OCI-LY7 (cell line): ENCODE data around the gene MRPL46. TPM values are rescaled to one million over a fixed set of nuclear protein-coding genes. Genes with fewer than 3 reads are reported as not detected.

Source experiments
- BruUV-seq: library from RNA; stranded (reverse); fragments of 400-500 nt; replicated peaks from 2 replicates; lab custom pipeline; 2021; lab: Mats Ljungman, UMichigan
- CTCF ChIA-PET: fragments of 300-600 bp; sonication (Branson Sonifier 250); formaldehyde crosslinking; loops from one replicate; lab custom pipeline; 2022; ENCODE audit warnings: antibody characterized with exemption; ENCODE audit not compliant: unreplicated experiment; lab: Charles Lee
- POLR2A ChIA-PET: fragments of 300-600 bp; sonication (Branson Sonifier 250); formaldehyde crosslinking; loops from one replicate; lab custom pipeline; 2022; ENCODE audit warnings: antibody characterized with exemption; lab: Charles Lee
- DNase-seq: peaks from one replicate; pipeline ENCODE4 v3.0.0-alpha.2; 2015; ENCODE audit warnings: low spot score
- H2AFZ ChIP-seq: fragments of 200-600 bp; sonication (generic), shearing (Covaris generic); 2 replicates; pipeline ENCODE4 v1.6.1; 2014; ENCODE audit warnings: mild to moderate bottlenecking, antibody characterized with exemption, low read length, moderate library complexity
- H3K27ac ChIP-seq: fragments of 200-600 bp; sonication (generic); 2 replicates; pipeline ENCODE4 v1.5.1; 2014; ENCODE audit warnings: mixed run types, low read depth, mild to moderate bottlenecking, moderate library complexity, low read length, inconsistent platforms; ENCODE audit not compliant: poor library complexity, severe bottlenecking
- H3K36me3 ChIP-seq: fragments of 200-600 bp; sonication (generic); 2 replicates; pipeline ENCODE4 v1.6.1; 2014; ENCODE audit warnings: mild to moderate bottlenecking, antibody characterized with exemption, low read length, moderate library complexity, mixed read lengths; ENCODE audit not compliant: insufficient read depth
- H3K4me1 ChIP-seq: fragments of 200-600 bp; sonication (generic); 2 replicates; pipeline ENCODE4 v1.5.1; 2014; ENCODE audit warnings: mild to moderate bottlenecking, low read length; ENCODE audit not compliant: insufficient read depth, poor library complexity, severe bottlenecking
- H3K4me2 ChIP-seq: fragments of 200-600 bp; sonication (generic); 2 replicates; pipeline ENCODE4 v1.6.1; 2014; ENCODE audit warnings: mild to moderate bottlenecking, low read length
- H3K4me3 ChIP-seq: fragments of 200-600 bp; sonication (generic); 2 replicates; pipeline ENCODE4 v1.5.1; 2014; ENCODE audit warnings: mild to moderate bottlenecking, low read depth, low read length; ENCODE audit not compliant: poor library complexity, severe bottlenecking
- H3K79me2 ChIP-seq: fragments of 200-600 bp; sonication (generic); 2 replicates; pipeline ENCODE4 v1.6.1; 2016; ENCODE audit warnings: low read depth, mild to moderate bottlenecking, low read length, moderate library complexity, mixed read lengths; ENCODE audit not compliant: insufficient read depth
- H3K9me2 ChIP-seq: fragments of 200-600 bp; sonication (generic); 2 replicates; pipeline ENCODE4 v1.6.1; 2016; ENCODE audit warnings: mild to moderate bottlenecking, low read length, mixed read lengths; ENCODE audit not compliant: insufficient read depth
- H3K9me3 ChIP-seq: fragments of 200-600 bp; sonication (generic); 2 replicates; pipeline ENCODE4 v1.6.1; 2014; ENCODE audit warnings: mild to moderate bottlenecking, mixed run types, low read length, mixed read lengths
- H4K20me1 ChIP-seq: fragments of 200-600 bp; sonication (generic); 2 replicates; pipeline ENCODE4 v1.6.1; 2014; ENCODE audit warnings: mild to moderate bottlenecking, antibody characterized with exemption, low read length, moderate library complexity, mixed read lengths; ENCODE audit not compliant: insufficient read depth
- EZH2phosphoT487 ChIP-seq: fragments of 200-600 bp; sonication (generic); IDR thresholded peaks from 2 replicates; pipeline ENCODE4 v1.6.1; 2018; ENCODE audit warnings: low read depth, borderline replicate concordance, mild to moderate bottlenecking, mixed run types, antibody characterized with exemption, low read length, moderate library complexity, mixed read lengths
- intact Hi-C: fragments of 100-400 bp; cut with micrococcal nuclease; formaldehyde crosslinking; loops from one replicate; pipeline ENCODE4 v1.10.0; 2022; ENCODE audit not compliant: unreplicated experiment
- total RNA-seq, 2 experiments: library from RNA; depleted of rRNA in 1 of 2; stranded (reverse); fragments of >200 nt in 1 of 2; shearing (Covaris generic) in 1 of 2; gene quantifications; 2 replicates each; pipeline ENCODE4 v1.2.3, GENCODE V29; 2014 to 2022
- TF ChIP-seq, protein P1 (sequence below): fragments of 200-600 bp; sonication (generic); conservative IDR thresholded peaks from 2 replicates; pipeline ENCODE4 v1.5.1; 2014; ENCODE audit warnings: mild to moderate bottlenecking, antibody characterized with exemption, low read length, moderate library complexity, mixed read lengths

MRPL46 gene
- total RNA-seq, 2 experiments from 2014 or later = 30.4 to 37.2 TPM

GRCh38 chr15:88505721-88506120 is 38.5 kb upstream of the MRPL46 start:
- no peaks in the 10 kb centered on the region for H3K4me1 ChIP-seq
- ChIA-PET POLR2A (interaction anchor here (0.8 kb wide), 1 partner anchor 12 kb away, joined by 3 read pairs; no protein-coding TSS in a partner anchor), CTCF (no interaction called here)
- no TSS peak for BruUV-seq
- DNase-seq = no peak
- no peaks in the 10 kb centered on the region for H3K9me2 ChIP-seq
- H3K36me3 ChIP-seq = no peaks in the 10 kb centered on the region; the same call in 1 of the 2 replicates
- no peaks in the 10 kb centered on the region for H3K79me2 ChIP-seq
- TF ChIP-seq EZH2phosphoT487 = no peak
- H3K4me2 ChIP-seq = no peak overlapping the region
- intact Hi-C loops = no loop called here
- H3K4me3 ChIP-seq = no peak overlapping the region
- no peak overlapping the region for H2AFZ ChIP-seq
- no peaks in the 10 kb centered on the region for H4K20me1 ChIP-seq
- H3K27ac ChIP-seq = no peak overlapping the region
- H3K9me3 ChIP-seq = no peaks in the 10 kb centered on the region

GRCh38 chr15:88504445-88504844 is 37.3 kb upstream of the MRPL46 start:
- no TSS peak for BruUV-seq
- no peaks in the 10 kb centered on the region for H3K36me3 ChIP-seq
- POLR2A ChIA-PET = no interaction called here
- H3K4me2 ChIP-seq = no peak overlapping the region
- intact Hi-C loops = no loop called here
- H3K4me1 ChIP-seq = no peaks in the 10 kb centered on the region
- H3K79me2 ChIP-seq = no peaks in the 10 kb centered on the region
- H4K20me1 ChIP-seq = no peaks in the 10 kb centered on the region
- DNase-seq = no peak
- H3K4me3 ChIP-seq = no peak overlapping the region
- H2AFZ ChIP-seq = no peak overlapping the region
- TF ChIP-seq, protein P1, sequence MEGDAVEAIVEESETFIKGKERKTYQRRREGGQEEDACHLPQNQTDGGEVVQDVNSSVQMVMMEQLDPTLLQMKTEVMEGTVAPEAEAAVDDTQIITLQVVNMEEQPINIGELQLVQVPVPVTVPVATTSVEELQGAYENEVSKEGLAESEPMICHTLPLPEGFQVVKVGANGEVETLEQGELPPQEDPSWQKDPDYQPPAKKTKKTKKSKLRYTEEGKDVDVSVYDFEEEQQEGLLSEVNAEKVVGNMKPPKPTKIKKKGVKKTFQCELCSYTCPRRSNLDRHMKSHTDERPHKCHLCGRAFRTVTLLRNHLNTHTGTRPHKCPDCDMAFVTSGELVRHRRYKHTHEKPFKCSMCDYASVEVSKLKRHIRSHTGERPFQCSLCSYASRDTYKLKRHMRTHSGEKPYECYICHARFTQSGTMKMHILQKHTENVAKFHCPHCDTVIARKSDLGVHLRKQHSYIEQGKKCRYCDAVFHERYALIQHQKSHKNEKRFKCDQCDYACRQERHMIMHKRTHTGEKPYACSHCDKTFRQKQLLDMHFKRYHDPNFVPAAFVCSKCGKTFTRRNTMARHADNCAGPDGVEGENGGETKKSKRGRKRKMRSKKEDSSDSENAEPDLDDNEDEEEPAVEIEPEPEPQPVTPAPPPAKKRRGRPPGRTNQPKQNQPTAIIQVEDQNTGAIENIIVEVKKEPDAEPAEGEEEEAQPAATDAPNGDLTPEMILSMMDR = no peak
- no peak for TF ChIP-seq EZH2phosphoT487
- H3K27ac ChIP-seq = no peak overlapping the region
- CTCF ChIA-PET = no interaction called here
- H3K9me2 ChIP-seq = no peaks in the 10 kb centered on the region
- no peaks in the 10 kb centered on the region for H3K9me3 ChIP-seq

GRCh38 chr15:88498996-88499395 is 31.8 kb upstream of the MRPL46 start:
- H3K27ac ChIP-seq = no peak overlapping the region
- H3K9me2 ChIP-seq = no peaks in the 10 kb centered on the region
- H3K4me3 ChIP-seq = no peak overlapping the region
- H3K36me3 ChIP-seq = no peaks in the 10 kb centered on the region
- ChIA-PET POLR2A (no interaction called here), CTCF (no interaction called here)
- H3K4me2 ChIP-seq = no peak overlapping the region
- H3K4me1 ChIP-seq = no peaks in the 10 kb centered on the region
- no peaks in the 10 kb centered on the region for H4K20me1 ChIP-seq
- no peak for DNase-seq
- H2AFZ ChIP-seq = no peak overlapping the region
- H3K79me2 ChIP-seq = no peaks in the 10 kb centered on the region
- intact Hi-C loops = no loop called here
- no peaks in the 10 kb centered on the region for H3K9me3 ChIP-seq
- no peak for TF ChIP-seq EZH2phosphoT487
- TF ChIP-seq, protein P1 = no peak
- BruUV-seq = no TSS peak
